ENCODE data around the gene CNTN4.

GRCh38 chr3:2697589-2697988 is 598.9 kb downstream of the CNTN4 start:
- TF ChIP-seq CTCF (IDR thresholded peaks at IDR 0.05) (no peak), POLR2A (IDR thresholded peaks at IDR 0.05) (no peak)
